ENCODE measurements around the gene RTKN. TPM values are rescaled to one million over a fixed set of nuclear protein-coding genes. Genes with fewer than 3 reads are reported as not detected.

RTKN gene
- total and polyA plus RNA-seq, 10 of the 15 experiments (the other 5 are each of a cell fraction or from before 2014, with no cell fraction given): 0.50 to 12.3 (median 5.4) TPM

- H3K4me1 ChIP-seq (ENCODE audit: control insufficient read depth, insufficient read depth, low read length): peaks cover 18% of the 10 kb centered on the region
- no peaks in the 10 kb centered on the region for H4K20me1 ChIP-seq (ENCODE audit: control insufficient read depth, insufficient read depth)
- H3K4me2 ChIP-seq (ENCODE audit: control insufficient read depth, insufficient read depth): no peak overlapping the region
- SMC1A ChIA-PET (ENCODE audit: uncharacterized antibody, unreplicated experiment): interaction anchor here (0.9 to 1.2 kb wide), 2 partner anchors 15 to 32 kb away, joined by 3 read pairs; no protein-coding TSS in a partner anchor
- H3K9ac ChIP-seq (ENCODE audit: control insufficient read depth, insufficient read depth, low read length): no peak overlapping the region
- TF ChIP-seq SKIL (IDR thresholded peaks at IDR 0.05; ENCODE audit: low read depth, poor library complexity, severe bottlenecking) (no peak), ELK1 (IDR thresholded peaks at IDR 0.05; ENCODE audit: low read depth, low read length) (no peak), CTCF (IDR thresholded peaks at IDR 0.05 in 2 of 3, conservative IDR thresholded peaks at IDR 0.05 in 1 of 3; ENCODE audit: control insufficient read depth in 2 of 3, extremely low read depth in 1 of 3, insufficient read depth in 1 of 3, low read depth in 3 of 3, low read length in 3 of 3) (no peak), EZH2 (IDR thresholded peaks at IDR 0.05; ENCODE audit: borderline replicate concordance, control insufficient read depth, low read depth, low read length) (no peak), REST (IDR thresholded peaks at IDR 0.05; ENCODE audit: low read depth, low read length) (no peak), ETV6 (conservative IDR thresholded peaks at IDR 0.05 in 1 of 2, IDR thresholded peaks at IDR 0.05 in 1 of 2; ENCODE audit: borderline replicate concordance in 1 of 2, low read depth in 1 of 2) (no peak), MYC (IDR thresholded peaks at IDR 0.05; ENCODE audit: insufficient read depth, insufficient read length, insufficient replicate concordance, low read length, severe bottlenecking) (no peak), RAD21 (IDR thresholded peaks at IDR 0.05; ENCODE audit: insufficient read depth, low read depth, low read length) (no peak), POLR2AphosphoS2 (IDR thresholded peaks at IDR 0.05; ENCODE audit: low read depth, low read length) (no peak), STAT3 (IDR thresholded peaks at IDR 0.05; ENCODE audit: low read depth, low read length) (no peak)
- WGBS (ENCODE audit: insufficient coverage, insufficient replicate concordance, low lambda C conversion rate, missing lambda C conversion rate): 88% methylated on average over 5 of the region's 5 CpGs
- RAD21 ChIA-PET (ENCODE audit: unreplicated experiment): interaction anchor here (0.6 kb wide), 1 partner anchor 30 kb away, joined by 3 read pairs; no protein-coding TSS in a partner anchor
- no peak overlapping the region for H2AFZ ChIP-seq (ENCODE audit: control insufficient read depth, low read depth, low read length)
- H3K36me3 ChIP-seq (ENCODE audit: control insufficient read depth in 2 of 2, insufficient read depth in 2 of 2, low read length in 1 of 2): peaks cover 0 to 12% of the 10 kb centered on the region in 2 experiments; a peak in 1 of 4 replicates
- intact Hi-C loops (cut with micrococcal nuclease; ENCODE audit: unreplicated experiment): no loop called here
- peaks cover 9% of the 10 kb centered on the region for H3K79me2 ChIP-seq (ENCODE audit: control insufficient read depth, insufficient read depth, low read length)
- CTCF ChIA-PET: interaction anchor here (0.6 kb wide), 1 partner anchor 42 kb away, joined by 4 read pairs; no protein-coding TSS in a partner anchor
- no peak for FAIRE-seq
- H3K9me3 ChIP-seq (replicated peaks; ENCODE audit: control insufficient read depth, insufficient read depth, low read length): no peaks in the 10 kb centered on the region
- H3K27me3 ChIP-seq (replicated peaks in 1 of 2; ENCODE audit: control insufficient read depth in 2 of 2, insufficient read depth in 2 of 2, low read length in 1 of 2): no peaks in the 10 kb centered on the region
- BruUV-seq (replicated peaks): no TSS peak
- no peak overlapping the region for H3K27ac ChIP-seq (ENCODE audit: control insufficient read depth, insufficient read depth)
- in situ Hi-C loops (cut with MboI): no loop called here
- no peak for ATAC-seq
- no peak for DNase-seq (ENCODE audit: low read depth, low spot score)
- no peak overlapping the region for H3K4me3 ChIP-seq
- POLR2A ChIA-PET: interaction anchor here (0.6 to 0.9 kb wide), 4 partner anchors 14 to 50 kb away, joined by 3 read pairs; no protein-coding TSS in a partner anchor
Observed at GRCh38 chr2:74424139-74424992, 17.4 kb downstream of the RTKN start.
